Natural killer cell (primary cell): ENCODE measurements around the gene KATNIP. TPM values are rescaled to one million over a fixed set of nuclear protein-coding genes. Genes with fewer than 3 reads are reported as not detected.
"Not testable (repeated sequence)": the region's sequence is repeated elsewhere in the genome, so short reads cannot be mapped to it uniquely, and the experiment has no call there.

Experiments used
- ATAC-seq, 3 donors: fragments of 150-1000 bp in 2 of 3; fragments of 200-7000 bp in 1 of 3; cut with Tn5 transposase; 1 replicate in 1 of 3; 2 replicates in 2 of 3; pipeline ENCODE4 v1.10.0; 2021; ENCODE audit warnings: mild to moderate bottlenecking in 2 of 3, moderate library complexity in 2 of 3
- DNase-seq, 2 donors: peaks; one replicate each; pipeline versions ENCODE4 v3.0.0 to v3.0.0-alpha.2; 2013 to 2021; ENCODE audit warnings: mixed read lengths in 1 of 2
- H3K27ac ChIP-seq: one replicate; pipeline ENCODE4 v1.5.1; 2013; ENCODE audit warnings: mild to moderate bottlenecking, low read length
- H3K27me3 ChIP-seq: one replicate; pipeline ENCODE4 v1.6.1; 2013; ENCODE audit warnings: low read length; ENCODE audit not compliant: control insufficient read depth, insufficient read depth
- H3K36me3 ChIP-seq: one replicate; pipeline ENCODE4 v1.6.1; 2013; ENCODE audit warnings: low read length; ENCODE audit not compliant: control insufficient read depth, insufficient read depth
- H3K4me1 ChIP-seq: one replicate; pipeline ENCODE4 v1.6.1; 2013; ENCODE audit warnings: low read length; ENCODE audit not compliant: control insufficient read depth, insufficient read depth
- H3K4me3 ChIP-seq: one replicate; pipeline ENCODE4 v1.5.1; 2013; ENCODE audit warnings: low read length
- H3K9me3 ChIP-seq: one replicate; pipeline ENCODE4 v1.6.1; 2013; ENCODE audit warnings: low read length; ENCODE audit not compliant: control insufficient read depth, insufficient read depth
- H3K27ac Mint-ChIP-seq, 2 donors: one replicate each; pipeline ENCODE4 v1.8.0; 2022; ENCODE audit warnings: mild to moderate bottlenecking in 2 of 2, mixed read lengths in 2 of 2, moderate library complexity in 1 of 2
- H3K27me3 Mint-ChIP-seq, 2 donors: one replicate each; pipeline ENCODE4 v1.8.0; 2022; ENCODE audit warnings: low read depth in 2 of 2, mixed read lengths in 2 of 2
- H3K36me3 Mint-ChIP-seq: one replicate; pipeline ENCODE4 v1.8.0; 2022; ENCODE audit warnings: mixed read lengths
- H3K4me1 Mint-ChIP-seq, 2 donors: one replicate each; pipeline ENCODE4 v1.8.0; 2022; ENCODE audit warnings: mixed read lengths in 2 of 2
- H3K4me3 Mint-ChIP-seq: one replicate; pipeline ENCODE4 v1.8.0; 2022; ENCODE audit warnings: mild to moderate bottlenecking, moderate library complexity, mixed read lengths
- H3K9me3 Mint-ChIP-seq, 2 donors: one replicate each; pipeline ENCODE4 v1.8.0; 2022; ENCODE audit warnings: mixed read lengths in 2 of 2
- CTCF ChIP-seq: fragments of 200-600 bp; IDR thresholded peaks from one replicate; pipeline ENCODE4 v1.8.0; 2022; ENCODE audit warnings: antibody characterized with exemption
- WGBS: methylation state at CpG from one replicate; pipeline ENCODE4 v1.1.7; 2013; ENCODE audit warnings: missing lambda C conversion rate; ENCODE audit not compliant: insufficient coverage; 5-methylcytosine and 5-hydroxymethylcytosine counted together
- intact Hi-C: fragments of 100-400 bp; cut with micrococcal nuclease; formaldehyde crosslinking; loops from one replicate; pipeline ENCODE4 v1.14.2; 2022
- total RNA-seq, 4 donors: library from RNA; stranded (reverse); fragments of 120-200 nt in 1 of 4; gene quantifications; one replicate each; pipeline versions ENCODE4 v1.2.3 to v1.2.4, GENCODE V29; 2013 to 2022

Gene KATNIP
- total RNA-seq, 3 donors from 2014 or later (not counting 1 experiment from before 2014, with no cell fraction given): 32.6 to 38.4 (median 32.7) TPM

- no peaks in the 10 kb centered on the region for H3K9me3 ChIP-seq
- Mint-ChIP-seq H3K9me3 (no peaks in the 10 kb centered on the region), H3K27me3 (no peaks in the 10 kb centered on the region), H3K4me1 (peaks cover 6 to 10% of the 10 kb centered on the region in 2 donors), H3K27ac (no peak overlapping the region), H3K36me3 (no peaks in the 10 kb centered on the region), H3K4me3 (no peak overlapping the region)
- intact Hi-C loops: no loop called here
- ATAC-seq (no peak), DNase-seq (no peak)
- no peak for TF ChIP-seq CTCF
- no peak overlapping the region for H3K27ac ChIP-seq
- WGBS: 97% methylated on average over 3 of the region's 4 CpGs
- no peaks in the 10 kb centered on the region for H3K27me3 ChIP-seq
- no peak overlapping the region for H3K4me3 ChIP-seq
- H3K36me3 ChIP-seq: no peaks in the 10 kb centered on the region
- no peaks in the 10 kb centered on the region for H3K4me1 ChIP-seq
Measured at GRCh38 chr16:27568077-27568476, 18.1 kb downstream of the KATNIP start.

DNA sequence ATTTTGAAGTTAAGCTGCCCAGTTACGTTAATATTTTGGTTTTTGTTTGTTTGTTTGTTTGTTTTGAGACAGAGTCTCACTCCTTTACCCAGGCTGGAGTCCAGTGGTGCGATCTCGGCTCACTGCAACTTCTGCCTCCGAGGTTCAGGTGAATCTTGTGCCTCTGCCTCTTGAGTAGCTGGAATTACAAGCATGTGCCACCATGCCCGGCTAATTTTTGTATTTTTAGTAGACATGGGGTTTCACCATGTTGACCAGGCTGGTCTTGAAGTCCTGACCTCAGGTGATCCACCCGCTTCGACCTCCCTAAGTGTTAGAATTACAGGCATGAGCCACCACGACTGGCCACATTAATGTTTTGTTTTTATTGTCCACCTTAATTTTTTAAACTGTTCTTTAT lies 21.0 kb downstream of the KATNIP start:
- intact Hi-C loops, H3K4me1 ChIP-seq, H3K4me1 Mint-ChIP-seq, ATAC-seq, H3K27ac Mint-ChIP-seq, H3K36me3 ChIP-seq, H3K27me3 Mint-ChIP-seq, H3K4me3 Mint-ChIP-seq, H3K27me3 ChIP-seq, H3K4me3 ChIP-seq, DNase-seq, H3K9me3 Mint-ChIP-seq, H3K27ac ChIP-seq, H3K36me3 Mint-ChIP-seq, H3K9me3 ChIP-seq: not testable (repeated sequence)
- 97% methylated on average over 7 of the region's 8 CpGs for WGBS

DNA sequence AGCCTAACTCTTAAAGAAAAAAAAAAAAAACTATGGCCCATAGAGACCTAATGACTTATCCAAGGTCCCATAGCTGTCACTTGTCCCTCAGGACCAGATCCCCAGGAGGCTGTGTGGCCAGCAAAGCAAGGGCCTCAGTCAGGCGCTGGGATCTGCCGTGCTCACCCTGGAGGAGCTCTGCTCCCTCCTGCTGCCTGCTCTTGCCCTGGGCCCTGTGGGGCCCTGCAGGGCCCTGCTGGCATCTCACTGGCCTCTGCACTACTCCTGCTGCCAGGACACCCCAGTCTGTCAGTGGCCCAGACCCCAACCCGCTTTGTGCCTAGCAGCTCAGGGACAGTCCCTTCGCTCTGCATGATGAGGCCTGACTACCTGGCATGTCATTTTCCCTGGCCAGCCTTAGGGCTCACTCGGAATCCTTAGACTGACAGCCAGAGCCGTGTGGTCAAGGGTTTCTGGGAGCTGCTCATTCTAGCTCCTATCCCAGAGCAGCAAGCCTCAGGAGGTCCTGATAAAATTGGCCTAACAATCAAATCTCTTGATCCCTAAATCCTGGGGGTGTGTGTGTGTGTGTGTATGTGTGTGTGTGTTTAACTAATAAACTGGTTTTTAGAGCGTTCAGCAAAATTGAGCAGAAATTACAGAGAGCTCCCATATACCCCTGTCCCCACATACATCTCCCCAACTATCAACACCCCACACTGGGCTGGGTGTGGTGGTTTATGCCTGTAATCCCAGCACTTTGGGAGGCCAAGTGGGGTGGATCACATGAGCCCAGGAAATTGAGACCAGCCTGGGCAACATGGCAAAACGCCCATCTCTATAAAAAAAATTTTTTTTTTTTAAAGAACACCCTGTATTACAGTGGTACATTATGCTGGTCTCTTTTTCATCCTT lies 21.7 kb downstream of the KATNIP start:
- no peak overlapping the region for H3K27ac Mint-ChIP-seq
- no peak overlapping the region for H3K4me3 Mint-ChIP-seq
- Histone ChIP-seq H3K4me1 (no peaks in the 10 kb centered on the region), H3K36me3 (no peaks in the 10 kb centered on the region), H3K9me3 (no peaks in the 10 kb centered on the region), H3K27ac (no peak overlapping the region), H3K27me3 (no peaks in the 10 kb centered on the region), H3K4me3 (no peak overlapping the region)
- 96% methylated on average over 7 of the region's 8 CpGs for WGBS
- H3K27me3 Mint-ChIP-seq: no peaks in the 10 kb centered on the region
- no peak for TF ChIP-seq CTCF
- ATAC-seq (no peak), DNase-seq (no peak)
- intact Hi-C loops: no loop called here
- no peaks in the 10 kb centered on the region for H3K36me3 Mint-ChIP-seq
- H3K9me3 Mint-ChIP-seq: no peaks in the 10 kb centered on the region
- peaks cover 1 to 4% of the 10 kb centered on the region in 2 donors for H3K4me1 Mint-ChIP-seq

DNA sequence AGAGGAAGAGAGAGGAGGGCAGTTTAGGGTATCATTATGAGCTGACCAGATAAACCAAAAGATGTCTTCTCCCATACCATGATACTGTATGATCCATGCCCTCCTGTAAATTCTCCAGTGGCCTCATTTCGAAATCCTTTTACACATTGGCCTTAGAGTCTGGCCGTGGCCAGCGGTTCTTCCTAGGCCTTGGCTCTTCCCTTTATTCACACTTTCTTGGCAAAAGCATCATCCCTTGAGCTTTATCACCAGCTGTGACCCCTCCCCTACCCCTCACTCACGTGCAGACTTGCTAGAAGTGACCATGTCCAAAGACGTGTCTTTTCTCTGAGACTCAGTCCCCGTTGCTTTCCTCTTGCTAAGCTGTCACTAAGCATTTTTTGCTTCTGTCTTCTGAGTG lies 22.8 kb downstream of the KATNIP start:
- H3K36me3 ChIP-seq: no peaks in the 10 kb centered on the region
- H3K9me3 ChIP-seq: no peaks in the 10 kb centered on the region
- TF ChIP-seq CTCF: no peak
- Mint-ChIP-seq H3K4me3 (no peak overlapping the region), H3K36me3 (no peaks in the 10 kb centered on the region), H3K27me3 (no peaks in the 10 kb centered on the region), H3K4me1 (no peaks in the 10 kb centered on the region), H3K9me3 (no peaks in the 10 kb centered on the region), H3K27ac (no peak overlapping the region)
- 96% methylated on average over 6 of the region's 6 CpGs for WGBS
- intact Hi-C loops: no loop called here
- ATAC-seq (no peak), DNase-seq (no peak)
- no peaks in the 10 kb centered on the region for H3K27me3 ChIP-seq
- no peak overlapping the region for H3K4me3 ChIP-seq
- no peak overlapping the region for H3K27ac ChIP-seq
- H3K4me1 ChIP-seq: no peaks in the 10 kb centered on the region
